HEK293T (cell line): ENCODE data around the gene TRIOBP.

Experiments used
- BHLHE40 ChIP-seq: fragments of 450-650 bp; IDR thresholded peaks from 2 replicates; pipeline ENCODE4 v1.6.1; 2016; ENCODE audit warnings: mild to moderate bottlenecking, moderate library complexity, borderline replicate concordance
- CTBP1 ChIP-seq: fragments of 450-650 bp; IDR thresholded peaks from 2 replicates; pipeline ENCODE4 v1.6.1; 2016; ENCODE audit warnings: borderline replicate concordance
- FOXA1 ChIP-seq: fragments of 450-650 bp; IDR thresholded peaks from 2 replicates; pipeline ENCODE4 v1.6.1; 2016; ENCODE audit warnings: mild to moderate bottlenecking
- FOXK2 ChIP-seq: fragments of 450-650 bp; IDR thresholded peaks from 2 replicates; pipeline ENCODE4 v1.6.1; 2016; ENCODE audit warnings: mild to moderate bottlenecking
- FOXM1 ChIP-seq: fragments of 450-650 bp; IDR thresholded peaks from 2 replicates; pipeline ENCODE4 v1.6.1; 2017; ENCODE audit warnings: mild to moderate bottlenecking, borderline replicate concordance
- LEF1 ChIP-seq: fragments of 450-650 bp; IDR thresholded peaks from 2 replicates; pipeline ENCODE4 v1.6.1; 2017; ENCODE audit warnings: mild to moderate bottlenecking, borderline replicate concordance
- NFRKB ChIP-seq: fragments of 450-650 bp; IDR thresholded peaks from 2 replicates; pipeline ENCODE4 v1.6.1; 2016; ENCODE audit warnings: mild to moderate bottlenecking, moderate library complexity
- SP1 ChIP-seq: fragments of 450-650 bp; IDR thresholded peaks from 2 replicates; pipeline ENCODE4 v1.6.1; 2017
- SUZ12 ChIP-seq: fragments of 450-650 bp; IDR thresholded peaks from 2 replicates; pipeline ENCODE4 v1.6.1; 2016; ENCODE audit warnings: mild to moderate bottlenecking
- TARDBP ChIP-seq: fragments of 450-650 bp; IDR thresholded peaks from 2 replicates; pipeline ENCODE4 v1.6.1; 2016

DNA sequence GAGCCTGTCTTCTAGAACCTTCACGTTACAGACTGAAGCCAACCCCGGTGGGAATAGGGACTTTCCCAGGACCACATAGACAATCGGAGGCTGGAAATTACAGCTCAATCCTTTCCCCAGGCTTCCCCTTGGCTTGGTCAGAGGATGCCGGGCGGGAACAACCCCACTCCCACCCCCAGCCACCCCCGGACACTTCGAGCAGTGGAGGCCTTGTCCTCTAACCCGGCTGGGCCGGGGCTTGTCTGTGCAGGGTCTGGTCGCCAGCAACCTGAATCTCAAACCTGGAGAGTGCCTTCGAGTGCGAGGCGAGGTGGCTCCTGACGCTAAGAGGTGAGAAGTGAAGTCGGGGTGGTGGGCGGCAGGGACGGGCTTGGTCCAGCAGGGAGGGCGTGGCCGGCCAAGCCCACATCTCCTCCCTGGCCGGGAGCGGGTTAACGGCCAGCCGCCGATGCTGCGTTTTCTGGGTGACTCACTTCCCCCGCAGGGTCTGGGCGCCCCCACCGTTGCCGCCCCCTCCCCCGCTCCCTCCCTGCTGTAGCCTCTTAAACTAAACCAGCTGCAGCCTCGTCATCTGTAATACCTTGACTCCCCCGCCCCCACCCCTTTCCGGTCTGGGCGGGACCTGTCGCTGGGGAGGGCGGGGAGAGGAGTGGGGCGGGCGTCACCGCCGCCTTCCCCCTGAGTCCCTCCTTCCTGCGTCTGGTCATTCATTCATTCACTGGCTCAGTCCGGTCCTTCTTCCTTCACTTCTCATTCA is 19.9 kb upstream of the TRIOBP start:
- TF ChIP-seq NFRKB, result no peak
- no peak for TF ChIP-seq FOXK2
- TF ChIP-seq SP1, result no peak
- TF ChIP-seq CTBP1, result no peak
- TF ChIP-seq FOXA1, result no peak
- TF ChIP-seq SUZ12, result no peak
- TF ChIP-seq LEF1, result no peak
- no peak for TF ChIP-seq TARDBP
- no peak for TF ChIP-seq FOXM1
- no peak for TF ChIP-seq BHLHE40
